K562 (cell line): ENCODE results near the gene TEDC1.

Source experiments
- CBFB ChIP-seq: sonication (generic); formaldehyde crosslinking; IDR thresholded peaks from 2 replicates; pipeline ENCODE4 v1.4.0; 2020; ENCODE audit warnings: mild to moderate bottlenecking, missing genetic modification reagents
- CC2D1A ChIP-seq: fragments of 450-650 bp; IDR thresholded peaks from 2 replicates; pipeline ENCODE4 v1.6.1; 2017; ENCODE audit warnings: mild to moderate bottlenecking
- CHAMP1 ChIP-seq: fragments of 450-650 bp; IDR thresholded peaks from 2 replicates; pipeline ENCODE4 v1.6.1; 2016; ENCODE audit warnings: mild to moderate bottlenecking
- HMGXB4 ChIP-seq: sonication (generic); formaldehyde crosslinking; IDR thresholded peaks from 2 replicates; pipeline ENCODE4 v1.8.1; 2023; ENCODE audit warnings: mild to moderate bottlenecking, missing genetic modification reagents
- IRF1 ChIP-seq: sonication (generic); formaldehyde crosslinking; IDR thresholded peaks from 2 replicates; pipeline ENCODE4 v1.8.0; 2022; ENCODE audit warnings: missing genetic modification reagents, mild to moderate bottlenecking, borderline replicate concordance
- KHSRP ChIP-seq: fragments of 450-650 bp; IDR thresholded peaks from 2 replicates; pipeline ENCODE4 v1.6.1; 2017
- MAFF ChIP-seq: IDR thresholded peaks from 2 replicates; pipeline ENCODE4 v1.6.1; 2012; ENCODE audit warnings: low read length, improper control_type of control experiment
- MCM7 ChIP-seq, 2 experiments: fragments of 450-650 bp; IDR thresholded peaks; 2 replicates each; pipeline ENCODE4 v1.6.1; 2016 to 2018
- POLR2AphosphoS5 ChIP-seq: IDR thresholded peaks from 2 replicates; pipeline ENCODE4 v1.6.1; 2011; ENCODE audit warnings: mild to moderate bottlenecking, low read depth, low read length, moderate library complexity; ENCODE audit not compliant: control insufficient read depth, insufficient read depth
- TBP ChIP-seq: optimal IDR thresholded peaks from 2 replicates; pipeline ENCODE3; 2011; ENCODE audit warnings: low read depth, low read length, improper control_type of control experiment
- ZNF121 ChIP-seq: sonication (generic); formaldehyde crosslinking; conservative IDR thresholded peaks from 2 replicates; pipeline ENCODE4 v1.8.0; 2022; ENCODE audit warnings: missing genetic modification reagents
- ZNF384 ChIP-seq: IDR thresholded peaks from 2 replicates; pipeline ENCODE4 v1.6.1; 2012; ENCODE audit warnings: low read depth, low read length, improper control_type of control experiment
- ZNF785 ChIP-seq: fragments of 250-450 bp; sonication (Bioruptor Pico); IDR thresholded peaks from 2 replicates; pipeline ENCODE4 v1.4.0; 2020; ENCODE audit warnings: mild to moderate bottlenecking

GRCh38 chr14:105536691-105537579 lies 45.9 kb downstream of the TEDC1 start:
- TF ChIP-seq IRF1 (CRISPR knock-in tag) (no peak), CC2D1A (no peak), MCM7 (IDR thresholded peaks at IDR 0.05) (no peak), ZNF785 (CRISPR knock-in tag) (no peak), HMGXB4 (CRISPR knock-in tag) (no peak), KHSRP (no peak), ZNF384 (no peak), ZNF121 (CRISPR knock-in tag) (no peak), MAFF (no peak), CHAMP1 (no peak), TBP (no peak), CBFB (CRISPR knock-in tag) (no peak), POLR2AphosphoS5 (no peak)
